Mesendoderm (in vitro differentiated cells): ENCODE data around the gene GPR179. TPM values are rescaled to one million over a fixed set of nuclear protein-coding genes. Genes with fewer than 3 reads are reported as not detected.

Experiments used
- DNase-seq: peaks from one replicate; pipeline ENCODE4 v3.0.0; 2013
- H2AK5ac ChIP-seq: 2 replicates; pipeline ENCODE4 v1.6.1; 2013; ENCODE audit warnings: low read length, inconsistent platforms
- H2BK120ac ChIP-seq: 2 replicates; pipeline ENCODE4 v1.6.1; 2013; ENCODE audit warnings: low read depth, mild to moderate bottlenecking, low read length, moderate library complexity, mixed read lengths
- H2BK15ac ChIP-seq: replicated peaks from 2 replicates; pipeline ENCODE4 v1.6.1; 2013; ENCODE audit warnings: low read depth, mild to moderate bottlenecking, moderate library complexity
- H2BK5ac ChIP-seq: 2 replicates; pipeline ENCODE4 v1.6.1; 2013; ENCODE audit warnings: low read length, inconsistent platforms
- H3K18ac ChIP-seq: 2 replicates; pipeline ENCODE4 v1.6.1; 2013; ENCODE audit warnings: mild to moderate bottlenecking, low read length, mixed read lengths
- H3K23ac ChIP-seq: one replicate; pipeline ENCODE4 v1.6.1; 2013; ENCODE audit warnings: low read length
- H3K27ac ChIP-seq: 2 replicates; pipeline ENCODE4 v1.5.1; 2013; ENCODE audit warnings: low read depth, mild to moderate bottlenecking, inconsistent platforms, low read length, moderate library complexity
- H3K27me3 ChIP-seq: 2 replicates; pipeline ENCODE4 v1.6.1; 2013; ENCODE audit warnings: low read length, control low read depth, mild to moderate bottlenecking, inconsistent platforms; ENCODE audit not compliant: insufficient read depth, poor library complexity
- H3K36me3 ChIP-seq: 2 replicates; pipeline ENCODE4 v1.6.1; 2013; ENCODE audit warnings: low read length, inconsistent platforms; ENCODE audit not compliant: control insufficient read depth, insufficient read depth
- H3K4ac ChIP-seq: one replicate; pipeline ENCODE4 v1.6.1; 2013; ENCODE audit warnings: low read depth, mild to moderate bottlenecking, low read length, moderate library complexity
- H3K4me1 ChIP-seq: 2 replicates; pipeline ENCODE4 v1.6.1; 2013; ENCODE audit warnings: low read depth, low read length, inconsistent platforms; ENCODE audit not compliant: control insufficient read depth
- H3K4me2 ChIP-seq: 2 replicates; pipeline ENCODE4 v1.6.1; 2013; ENCODE audit warnings: low read length
- H3K4me3 ChIP-seq: 2 replicates; pipeline ENCODE4 v1.5.1; 2013; ENCODE audit warnings: mild to moderate bottlenecking, low read length
- H3K56ac ChIP-seq: one replicate; pipeline ENCODE4 v1.6.1; 2013; ENCODE audit warnings: low read length
- H3K79me1 ChIP-seq: 2 replicates; pipeline ENCODE4 v1.6.1; 2013; ENCODE audit warnings: low read length, inconsistent platforms
- H3K79me2 ChIP-seq: 2 replicates; pipeline ENCODE4 v1.6.1; 2013; ENCODE audit warnings: mild to moderate bottlenecking, low read length; ENCODE audit not compliant: control insufficient read depth, insufficient read depth
- H3K9ac ChIP-seq: 2 replicates; pipeline ENCODE4 v1.6.1; 2013; ENCODE audit warnings: low read length, inconsistent platforms
- H4K5ac ChIP-seq: one replicate; pipeline ENCODE4 v1.6.1; 2013; ENCODE audit warnings: low read length
- H4K8ac ChIP-seq: one replicate; pipeline ENCODE4 v1.6.1; 2013; ENCODE audit warnings: low read depth, mild to moderate bottlenecking, control low read depth, low read length, moderate library complexity
- WGBS: extraction: QIAGEN DNeasy Blood & Tissue Kit; methylation state at CpG from one replicate; pipeline ENCODE4 v1.1.7; 2013; ENCODE audit warnings: low lambda C conversion rate, missing lambda C conversion rate; ENCODE audit not compliant: insufficient coverage; ENCODE audit errors: extremely low coverage; 5-methylcytosine and 5-hydroxymethylcytosine counted together
- polyA plus RNA-seq, 2 experiments: library from polyadenylated mRNA; stranded (reverse); fragments of 200-250 nt; gene quantifications; one replicate each; pipeline ENCODE4 v1.2.3, GENCODE V29; 2013

GPR179 gene, protein sequence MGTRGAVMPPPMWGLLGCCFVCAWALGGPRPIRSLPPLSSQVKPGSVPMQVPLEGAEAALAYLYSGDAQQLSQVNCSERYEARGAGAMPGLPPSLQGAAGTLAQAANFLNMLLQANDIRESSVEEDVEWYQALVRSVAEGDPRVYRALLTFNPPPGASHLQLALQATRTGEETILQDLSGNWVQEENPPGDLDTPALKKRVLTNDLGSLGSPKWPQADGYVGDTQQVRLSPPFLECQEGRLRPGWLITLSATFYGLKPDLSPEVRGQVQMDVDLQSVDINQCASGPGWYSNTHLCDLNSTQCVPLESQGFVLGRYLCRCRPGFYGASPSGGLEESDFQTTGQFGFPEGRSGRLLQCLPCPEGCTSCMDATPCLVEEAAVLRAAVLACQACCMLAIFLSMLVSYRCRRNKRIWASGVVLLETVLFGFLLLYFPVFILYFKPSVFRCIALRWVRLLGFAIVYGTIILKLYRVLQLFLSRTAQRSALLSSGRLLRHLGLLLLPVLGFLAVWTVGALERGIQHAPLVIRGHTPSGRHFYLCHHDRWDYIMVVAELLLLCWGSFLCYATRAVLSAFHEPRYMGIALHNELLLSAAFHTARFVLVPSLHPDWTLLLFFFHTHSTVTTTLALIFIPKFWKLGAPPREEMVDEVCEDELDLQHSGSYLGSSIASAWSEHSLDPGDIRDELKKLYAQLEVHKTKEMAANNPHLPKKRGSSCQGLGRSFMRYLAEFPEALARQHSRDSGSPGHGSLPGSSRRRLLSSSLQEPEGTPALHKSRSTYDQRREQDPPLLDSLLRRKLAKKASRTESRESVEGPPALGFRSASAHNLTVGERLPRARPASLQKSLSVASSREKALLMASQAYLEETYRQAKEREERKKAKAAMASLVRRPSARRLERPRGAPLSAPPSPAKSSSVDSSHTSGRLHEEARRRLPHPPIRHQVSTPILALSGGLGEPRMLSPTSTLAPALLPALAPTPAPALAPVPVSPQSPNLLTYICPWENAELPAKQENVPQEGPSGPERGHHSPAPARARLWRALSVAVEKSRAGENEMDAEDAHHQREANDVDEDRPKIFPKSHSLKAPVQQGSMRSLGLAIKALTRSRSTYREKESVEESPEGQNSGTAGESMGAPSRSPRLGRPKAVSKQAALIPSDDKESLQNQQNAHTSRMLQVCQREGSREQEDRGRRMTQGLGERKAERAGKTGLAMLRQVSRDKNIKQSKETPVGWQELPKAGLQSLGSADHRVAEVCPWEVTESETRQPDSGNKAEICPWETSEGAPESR (N-terminal part only)
- 0.01 TPM for polyA plus RNA-seq (2013, experiment 1 of 2)
- 0.01 TPM for polyA plus RNA-seq (2013, experiment 2 of 2)

DNA sequence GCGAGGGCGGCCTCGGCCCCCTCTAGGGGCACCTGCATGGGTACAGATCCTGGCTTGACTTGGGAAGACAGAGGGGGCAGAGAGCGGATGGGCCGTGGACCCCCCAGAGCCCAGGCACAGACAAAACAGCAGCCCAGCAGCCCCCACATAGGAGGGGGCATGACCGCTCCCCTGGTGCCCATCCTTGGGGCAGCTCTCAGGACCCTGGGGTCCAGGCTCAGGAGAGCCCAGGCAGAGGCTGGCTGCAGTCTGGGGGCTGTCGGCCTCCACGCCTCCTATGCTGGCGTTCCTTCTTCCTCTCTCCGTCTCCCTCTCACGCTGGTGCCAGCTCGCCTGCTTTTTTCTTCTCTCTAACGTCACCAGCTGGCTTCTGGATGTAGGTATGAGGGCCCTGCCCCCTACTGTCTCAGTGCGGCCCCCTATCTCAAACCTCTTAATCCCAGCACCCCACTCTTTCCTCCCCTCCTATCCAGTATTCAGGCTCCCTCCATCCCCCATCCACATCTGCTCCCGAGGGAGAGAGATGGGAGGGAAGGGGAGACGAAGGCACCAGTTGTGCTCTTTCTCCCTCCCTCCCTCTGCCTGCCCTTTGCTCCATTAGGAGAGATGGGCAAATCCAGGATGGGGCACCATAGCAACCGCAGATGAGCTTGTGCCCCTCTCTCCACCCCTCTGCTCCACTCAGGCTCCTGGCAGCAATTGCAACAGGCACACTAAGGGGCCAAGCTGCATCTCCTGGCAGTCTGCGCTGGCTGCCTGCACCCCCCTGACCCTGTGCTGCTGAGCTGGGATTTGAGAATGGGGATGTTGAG is at the start of gene GPR179:
Gene GPR179 (minus strand): TSS at position 349 of the 812 bp plus-strand sequence. CDS start 167 bp downstream, at position 182.
- no peaks in the 10 kb centered on the region for H3K79me1 ChIP-seq
- no peak within 1 kb of the TSS for H3K4me2 ChIP-seq
- H4K5ac ChIP-seq: no peak within 1 kb of the TSS
- no peak within 1 kb of the TSS for H3K4me3 ChIP-seq
- H3K23ac ChIP-seq: peak within 1 kb of the TSS; percentile 6
- no peak within 1 kb of the TSS for H3K4ac ChIP-seq
- no peak within 1 kb of the TSS for H4K8ac ChIP-seq
- H3K18ac ChIP-seq: no peak within 1 kb of the TSS
- no peak within 1 kb of the TSS for H3K27ac ChIP-seq
- no peaks in the 10 kb centered on the region for H3K27me3 ChIP-seq
- WGBS: no CpG with 5 or more reads among the region's 18 CpGs
- no peaks in the 10 kb centered on the region for H3K79me2 ChIP-seq
- no peak within 1 kb of the TSS for H2AK5ac ChIP-seq
- H3K4me1 ChIP-seq: no peaks in the 10 kb centered on the region
- H3K9ac ChIP-seq: no peak within 1 kb of the TSS
- no peak within 1 kb of the TSS for H2BK15ac ChIP-seq
- H2BK5ac ChIP-seq: no peak within 1 kb of the TSS
- no peak within 1 kb of the TSS for H3K56ac ChIP-seq
- H2BK120ac ChIP-seq: no peak within 1 kb of the TSS
- DNase-seq: no peak
- H3K36me3 ChIP-seq: no peaks in the 10 kb centered on the region

DNA sequence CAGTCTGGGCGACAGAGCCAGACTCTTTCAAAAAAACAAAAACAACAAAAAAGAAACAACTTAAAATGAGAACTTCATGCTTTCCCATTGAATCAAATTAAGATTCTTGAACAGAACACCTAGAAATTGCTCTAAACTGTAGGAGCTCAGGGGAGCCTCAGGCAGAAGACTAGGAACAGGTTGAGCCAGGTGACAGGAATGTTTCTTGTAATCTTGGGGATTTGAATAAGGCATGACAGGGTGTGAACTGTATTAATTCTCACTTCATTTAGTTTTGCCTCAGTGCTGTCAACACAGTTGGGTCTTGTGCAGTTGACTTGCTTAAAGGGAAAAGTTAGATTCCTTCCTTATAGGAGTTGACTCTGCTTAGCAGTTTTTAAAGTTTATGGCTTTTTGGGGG is 35.7 kb upstream of the GPR179 start:
- WGBS: no CpG with 5 or more reads among the region's 1 CpG
- Histone ChIP-seq H3K27ac (no peak overlapping the region), H3K4me1 (no peaks in the 10 kb centered on the region), H4K8ac (no peak overlapping the region), H3K27me3 (no peaks in the 10 kb centered on the region), H3K79me2 (no peaks in the 10 kb centered on the region), H2BK120ac (no peak overlapping the region), H3K79me1 (no peaks in the 10 kb centered on the region), H2BK5ac (no peak overlapping the region), H3K56ac (no peak overlapping the region), H3K4me2 (no peak overlapping the region), H3K4ac (no peak overlapping the region), H2AK5ac (no peak overlapping the region), H3K9ac (no peak overlapping the region), H3K4me3 (no peak overlapping the region), H3K23ac (no peak overlapping the region), H2BK15ac (no peak overlapping the region), H3K36me3 (peaks cover 2% of the 10 kb centered on the region), H3K18ac (no peak overlapping the region), H4K5ac (no peak overlapping the region)
- no peak for DNase-seq

DNA sequence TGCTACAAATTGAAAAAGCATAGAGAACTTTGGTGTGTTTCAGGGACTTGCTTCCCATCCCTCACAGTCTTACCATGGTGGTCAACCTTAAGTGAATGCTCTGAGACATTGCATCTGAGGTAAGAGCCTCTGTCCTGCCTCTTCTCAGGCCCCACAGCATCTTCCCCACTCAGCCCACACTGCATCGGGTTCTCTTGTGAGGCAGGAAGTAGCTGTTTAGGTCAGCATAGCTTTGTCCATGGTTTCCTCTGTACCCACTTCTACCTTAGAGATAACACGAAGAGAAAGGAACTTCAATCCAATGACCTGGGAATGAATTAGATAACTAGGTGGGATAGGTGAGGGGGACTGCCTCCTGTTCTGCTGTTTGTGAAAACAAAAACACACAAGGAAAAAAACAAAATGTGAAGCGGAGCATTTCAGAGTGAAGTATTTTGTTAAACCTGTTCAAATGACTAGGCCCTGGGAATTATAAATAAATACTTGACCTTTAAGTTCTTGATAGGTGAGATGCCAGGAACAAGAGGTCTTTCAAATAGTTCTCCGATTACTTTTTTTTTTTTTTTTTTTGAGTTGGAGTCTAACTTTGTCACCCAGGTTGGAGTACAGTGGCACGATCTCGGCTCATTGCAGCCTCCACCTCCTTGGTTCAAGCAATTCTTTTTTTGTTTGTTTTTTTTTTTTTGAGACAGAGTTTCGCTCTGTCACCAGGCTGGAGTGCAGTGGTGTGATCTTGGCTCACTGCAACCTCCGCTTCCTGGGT is 25.5 kb upstream of the GPR179 start:
- no peak overlapping the region for H3K4me3 ChIP-seq
- H4K5ac ChIP-seq: no peak overlapping the region
- no peak overlapping the region for H2BK120ac ChIP-seq
- H3K27ac ChIP-seq: no peak overlapping the region
- no CpG with 5 or more reads among the region's 8 CpGs for WGBS
- DNase-seq: no peak
- no peak overlapping the region for H3K23ac ChIP-seq
- no peak overlapping the region for H3K4ac ChIP-seq
- no peak overlapping the region for H2AK5ac ChIP-seq
- H3K4me2 ChIP-seq: no peak overlapping the region
- H2BK15ac ChIP-seq: no peak overlapping the region
- no peaks in the 10 kb centered on the region for H3K27me3 ChIP-seq
- no peaks in the 10 kb centered on the region for H3K79me1 ChIP-seq
- no peak overlapping the region for H2BK5ac ChIP-seq
- peaks cover 6% of the 10 kb centered on the region for H3K36me3 ChIP-seq
- H3K56ac ChIP-seq: no peak overlapping the region
- no peak overlapping the region for H3K9ac ChIP-seq
- no peaks in the 10 kb centered on the region for H3K79me2 ChIP-seq
- no peak overlapping the region for H4K8ac ChIP-seq
- H3K18ac ChIP-seq: no peak overlapping the region
- H3K4me1 ChIP-seq: no peaks in the 10 kb centered on the region

DNA sequence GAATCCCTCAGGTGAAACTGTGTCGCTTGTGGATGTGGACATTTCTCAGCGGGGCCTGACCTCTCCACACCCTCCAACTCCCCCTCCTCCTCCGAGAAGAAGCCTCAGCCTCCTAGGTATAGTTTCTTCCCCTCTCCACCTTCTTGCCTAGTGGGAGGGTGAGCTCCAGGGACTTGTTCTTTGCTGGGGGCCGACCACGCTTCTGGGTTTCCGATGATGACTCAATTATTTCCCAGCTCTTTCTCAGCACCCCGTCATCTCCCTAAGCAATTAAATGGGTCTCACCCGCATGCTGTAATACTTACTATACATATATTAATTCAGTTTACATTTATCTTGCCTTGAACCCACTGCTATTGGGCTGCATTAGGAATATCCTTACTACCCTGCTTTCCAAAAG is 21.0 kb upstream of the GPR179 start:
- no peaks in the 10 kb centered on the region for H3K79me2 ChIP-seq
- no CpG with 5 or more reads among the region's 8 CpGs for WGBS
- H3K4ac ChIP-seq: no peak overlapping the region

More for the DNA sequence above, 21.0 kb upstream of the GPR179 start:
- Histone ChIP-seq H3K4me2 (no peak overlapping the region), H4K5ac (no peak overlapping the region), H3K56ac (no peak overlapping the region), H3K79me1 (no peaks in the 10 kb centered on the region), H2BK120ac (no peak overlapping the region), H3K4me1 (peaks cover 3% of the 10 kb centered on the region), H3K4me3 (no peak overlapping the region), H3K18ac (no peak overlapping the region), H3K27ac (no peak overlapping the region), H2AK5ac (no peak overlapping the region), H3K27me3 (no peaks in the 10 kb centered on the region), H2BK15ac (no peak overlapping the region), H2BK5ac (no peak overlapping the region), H3K23ac (no peak overlapping the region), H4K8ac (no peak overlapping the region), H3K9ac (no peak overlapping the region), H3K36me3 (peaks cover 6% of the 10 kb centered on the region)
- no peak for DNase-seq
